ENCODE measurements around the gene CELF5. TPM values are rescaled to one million over a fixed set of nuclear protein-coding genes. Genes with fewer than 3 reads are reported as not detected.

Gene CELF5
- not detected for total RNA-seq
- under 1 TPM in 1 of 3 donors, not detected in 2; 0.06 TPM for polyA plus RNA-seq
- long read RNA-seq, donor 1 = 0 reads
- long read RNA-seq, donor 2 = 0 reads

- WGBS, 3 donors = 1 to 3% (median 2%) methylated on average over 31 to 94 of the region's 94 CpGs
- Histone ChIP-seq H3K4me1 (no peaks in the 10 kb centered on the region), H3K36me3 (ENCODE audit: insufficient read depth in 1 of 2, low read depth in 1 of 2) (no peaks in the 10 kb centered on the region), H3K27me3 (ENCODE audit: insufficient read depth in 3 of 3, low read length in 2 of 3) (peaks cover 0 to 54% (median 17%) of the 10 kb centered on the region in 3 donors), H3K9me3 (no peaks in the 10 kb centered on the region), H3K4me3 (no peak within 1 kb of the TSS), H3K27ac (no peak within 1 kb of the TSS)
- peak in 2 of 4 donors; percentile 52 to 59 for ATAC-seq
- intact Hi-C loops (cut with DNase I) = loop anchor here in 1 of 2 donors (10.0 kb wide), 1 partner anchor 260 kb away; the partner anchor contains the start of genes SMIM24 and SMIM44
- DNase-seq = peak in 1 of 2 donors; percentile 54
- TF ChIP-seq CTCF (IDR thresholded peaks at IDR 0.05) = peak; percentile 59
These were observed at the start of gene CELF5 for GRCh38 chr19:3224346-3225168. Gene CELF5, plus strand, starts transcription at chr19:3224661. Its CDS starts 79 bp downstream, at chr19:3224740.

- no peak overlapping the region for H3K4me3 ChIP-seq
- no peaks in the 10 kb centered on the region for H3K9me3 ChIP-seq
- no peaks in the 10 kb centered on the region for H3K27me3 ChIP-seq (ENCODE audit: insufficient read depth in 3 of 3, low read length in 2 of 3)
- intact Hi-C loops (cut with DNase I) = no loop called here
- DNase-seq (no peak), ATAC-seq (no peak)
- 38 to 49% (median 41%) methylated on average over 17 of the region's 17 CpGs for WGBS, 3 donors
- TF ChIP-seq CTCF (IDR thresholded peaks at IDR 0.05) = no peak
- H3K36me3 ChIP-seq (ENCODE audit: insufficient read depth in 1 of 2, low read depth in 1 of 2) = no peaks in the 10 kb centered on the region
- no peaks in the 10 kb centered on the region for H3K4me1 ChIP-seq
- no peak overlapping the region for H3K27ac ChIP-seq
These were observed 48.4 kb upstream of the CELF5 start for GRCh38 chr19:3175781-3176714.

DNA sequence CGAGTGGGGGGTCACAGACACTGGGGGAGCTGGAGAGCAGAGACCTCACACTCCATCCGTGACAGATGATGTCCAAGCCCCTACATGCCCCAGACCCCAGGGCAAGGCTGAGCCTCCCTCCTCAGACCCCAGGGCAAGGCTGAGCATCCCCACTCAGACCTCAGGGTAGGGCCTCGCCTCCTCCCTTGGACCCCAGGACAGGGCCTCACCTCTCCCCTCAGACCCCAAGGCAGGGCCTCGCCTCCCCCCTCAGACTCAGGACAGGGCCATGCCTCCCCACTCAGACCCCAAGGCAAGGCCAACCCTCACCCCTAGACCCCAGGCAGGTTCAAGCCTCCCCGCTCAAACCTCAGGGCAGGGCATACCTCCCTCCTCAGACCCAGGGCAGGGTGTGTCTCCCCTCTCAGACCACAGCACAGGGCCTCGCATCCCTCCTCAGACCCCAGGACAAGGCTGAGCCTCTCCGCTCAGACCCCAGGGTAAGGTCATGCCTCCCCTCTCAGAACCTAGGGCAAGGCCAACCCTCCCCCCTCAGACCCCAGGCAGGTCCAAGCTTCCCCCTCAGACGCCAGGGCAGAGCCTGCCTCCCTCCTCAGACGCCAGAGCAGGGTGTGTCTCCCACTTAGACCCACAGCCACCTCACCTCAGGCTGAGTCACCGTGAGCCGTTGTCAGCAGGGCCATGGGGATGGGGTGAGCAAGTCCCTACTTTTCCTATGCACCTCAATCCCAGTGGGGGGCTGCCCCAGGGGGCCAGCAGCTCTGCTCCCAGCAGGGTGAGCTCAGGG lies 47.6 kb upstream of the CELF5 start:
- ATAC-seq (peak in 1 of 4 donors; percentile 23), DNase-seq (no peak)
- no peaks in the 10 kb centered on the region for H3K36me3 ChIP-seq (ENCODE audit: insufficient read depth in 1 of 2, low read depth in 1 of 2)
- H3K9me3 ChIP-seq = no peaks in the 10 kb centered on the region
- H3K27me3 ChIP-seq (ENCODE audit: insufficient read depth in 3 of 3, low read length in 2 of 3) = no peaks in the 10 kb centered on the region
- no peak overlapping the region for H3K27ac ChIP-seq
- H3K4me3 ChIP-seq = no peak overlapping the region
- intact Hi-C loops (cut with DNase I) = no loop called here
- 77 to 87% (median 80%) methylated on average over 10 to 11 of the region's 11 CpGs for WGBS, 3 donors
- H3K4me1 ChIP-seq = no peaks in the 10 kb centered on the region
- TF ChIP-seq CTCF (IDR thresholded peaks at IDR 0.05) = no peak

DNA sequence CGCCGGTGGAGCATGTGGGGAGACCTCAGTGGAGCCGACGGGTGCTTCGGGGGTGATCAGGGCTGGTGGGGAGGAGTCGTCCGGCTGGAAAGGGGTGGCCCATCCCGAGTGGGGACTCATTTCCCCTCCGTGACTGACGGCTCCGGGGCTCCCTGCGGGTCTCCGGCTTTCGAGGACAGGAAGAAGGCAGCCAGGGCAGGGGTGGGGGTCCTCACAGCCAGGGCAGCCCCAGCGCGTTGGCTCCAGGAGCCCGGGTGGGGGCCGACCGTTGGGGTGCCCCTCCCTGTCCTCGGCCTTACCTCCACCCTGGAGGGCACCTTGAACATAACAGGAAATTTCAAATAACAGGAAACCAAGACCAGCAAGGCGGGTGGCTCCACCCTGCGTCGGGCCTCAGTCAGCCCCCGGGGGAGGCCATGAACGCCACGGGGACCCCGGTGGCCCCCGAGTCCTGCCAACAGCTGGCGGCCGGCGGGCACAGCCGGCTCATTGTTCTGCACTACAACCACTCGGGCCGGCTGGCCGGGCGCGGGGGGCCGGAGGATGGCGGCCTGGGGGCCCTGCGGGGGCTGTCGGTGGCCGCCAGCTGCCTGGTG lies 46.0 kb upstream of the CELF5 start, which contains the start of gene S1PR4:
Gene S1PR4 (plus strand): TSS at position 393 of the 596 bp plus-strand sequence. CDS start 24 bp downstream, at position 417.
- no peak for TF ChIP-seq CTCF (IDR thresholded peaks at IDR 0.05)
- H3K4me1 ChIP-seq = no peaks in the 10 kb centered on the region
- DNase-seq (peak in 1 of 2 donors; percentile 56), ATAC-seq (peak in 1 of 4 donors; percentile 21)
- H3K4me3 ChIP-seq = peak within 1 kb of the TSS; percentile 28
- H3K36me3 ChIP-seq (ENCODE audit: insufficient read depth in 1 of 2, low read depth in 1 of 2) = no peaks in the 10 kb centered on the region
- no peaks in the 10 kb centered on the region for H3K27me3 ChIP-seq (ENCODE audit: insufficient read depth in 3 of 3, low read length in 2 of 3)
- 60 to 66% (median 61%) methylated on average over 28 to 42 of the region's 42 CpGs for WGBS, 3 donors
- intact Hi-C loops (cut with DNase I) = no loop called here
- no peaks in the 10 kb centered on the region for H3K9me3 ChIP-seq
- peak within 1 kb of the TSS; percentile 9 for H3K27ac ChIP-seq

Data from psoas muscle (tissue), 8 donors.